NCI-H446 (cell line): Measurements from ENCODE around the gene POLDIP2.
"Not testable (repeated sequence)": the region's sequence is repeated elsewhere in the genome, so short reads cannot be mapped to it uniquely, and the experiment has no call there.

ENCODE experiments used
- DNase-seq, 2 experiments: peaks; one replicate each; lab custom pipeline; 2025; lab: John Stamatoyannopoulos, UW

Gene POLDIP2

DNA sequence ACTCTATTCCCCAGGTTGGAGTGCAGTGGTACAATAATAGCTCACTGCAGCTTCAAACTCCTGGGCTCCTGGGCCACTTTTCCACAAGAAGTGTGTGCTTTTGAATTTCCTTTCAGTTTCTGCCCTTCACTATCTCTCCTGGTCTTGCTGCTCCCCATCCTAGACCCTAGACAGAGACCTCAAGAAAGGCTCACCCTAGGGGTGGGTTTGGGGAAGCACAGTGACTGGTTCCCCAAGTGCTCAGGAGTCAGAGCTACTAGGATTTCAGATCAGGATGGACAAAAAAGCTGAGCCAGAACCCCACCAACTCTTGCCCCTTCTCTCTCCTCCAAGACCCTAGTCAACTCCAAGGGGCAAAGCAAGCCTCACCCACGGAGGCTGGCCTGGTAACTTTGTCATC is 9.3 kb upstream of the POLDIP2 start:
- DNase-seq, result no peak

DNA sequence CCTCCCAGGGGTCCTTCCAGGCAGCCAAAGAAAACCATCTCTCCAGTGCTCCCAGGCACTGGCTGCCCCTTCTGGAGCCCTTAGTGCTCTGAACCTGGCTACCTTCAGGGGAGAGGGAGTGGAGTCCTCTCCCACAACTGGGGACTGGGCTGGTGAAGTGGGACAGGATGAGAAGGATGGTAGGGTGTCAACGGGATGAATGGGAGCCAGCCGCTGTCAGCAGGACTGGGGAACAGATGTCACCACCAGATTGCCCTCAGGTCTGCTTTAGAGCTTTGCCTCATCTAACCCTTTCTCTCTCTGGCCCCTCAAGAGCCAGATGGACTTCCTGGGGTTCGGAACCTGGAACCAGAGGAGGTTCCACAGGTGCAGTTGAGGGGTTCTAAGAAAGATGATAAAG is 8.2 kb upstream of the POLDIP2 start:
- no peak for DNase-seq

DNA sequence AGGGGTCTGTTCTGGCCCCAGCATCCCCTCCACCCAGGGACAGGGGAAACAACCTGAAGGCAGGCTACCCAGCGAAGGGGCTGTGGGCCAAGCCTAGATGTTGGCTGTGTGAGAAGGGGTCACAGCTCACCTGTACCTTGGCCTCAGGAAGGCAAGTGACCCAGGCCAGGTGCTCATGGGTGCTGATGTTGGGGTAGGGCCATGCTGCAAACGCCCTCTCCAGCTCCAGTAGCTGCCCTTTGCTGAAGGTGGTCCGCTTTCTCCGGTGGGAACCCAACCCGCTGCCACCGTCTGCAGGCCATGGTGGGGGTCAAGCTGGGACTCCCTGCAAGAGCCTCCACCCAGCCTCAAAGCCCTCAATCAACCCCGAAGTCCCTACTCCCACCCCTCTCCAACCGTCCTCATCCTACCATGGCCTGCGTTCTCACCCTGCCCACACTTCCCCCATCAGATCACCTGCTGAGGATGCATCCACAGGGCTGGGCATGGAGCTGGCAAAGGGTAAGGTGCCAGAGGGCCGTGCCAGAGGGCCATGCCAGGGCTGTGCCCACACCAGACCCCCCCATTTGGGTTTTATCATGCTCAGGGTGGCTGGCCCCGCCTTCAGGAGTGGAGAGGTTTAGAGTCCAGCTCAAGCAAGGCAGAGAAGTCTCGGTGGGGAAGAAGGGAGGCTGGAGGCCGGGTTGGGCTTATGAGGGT is 7.5 kb upstream of the POLDIP2 start, which contains the start of gene SEBOX:
SEBOX (minus strand) TSS at position 535 of the 699 bp plus-strand sequence; CDS start at position 487, 48 bp downstream.
- DNase-seq, result no peak

DNA sequence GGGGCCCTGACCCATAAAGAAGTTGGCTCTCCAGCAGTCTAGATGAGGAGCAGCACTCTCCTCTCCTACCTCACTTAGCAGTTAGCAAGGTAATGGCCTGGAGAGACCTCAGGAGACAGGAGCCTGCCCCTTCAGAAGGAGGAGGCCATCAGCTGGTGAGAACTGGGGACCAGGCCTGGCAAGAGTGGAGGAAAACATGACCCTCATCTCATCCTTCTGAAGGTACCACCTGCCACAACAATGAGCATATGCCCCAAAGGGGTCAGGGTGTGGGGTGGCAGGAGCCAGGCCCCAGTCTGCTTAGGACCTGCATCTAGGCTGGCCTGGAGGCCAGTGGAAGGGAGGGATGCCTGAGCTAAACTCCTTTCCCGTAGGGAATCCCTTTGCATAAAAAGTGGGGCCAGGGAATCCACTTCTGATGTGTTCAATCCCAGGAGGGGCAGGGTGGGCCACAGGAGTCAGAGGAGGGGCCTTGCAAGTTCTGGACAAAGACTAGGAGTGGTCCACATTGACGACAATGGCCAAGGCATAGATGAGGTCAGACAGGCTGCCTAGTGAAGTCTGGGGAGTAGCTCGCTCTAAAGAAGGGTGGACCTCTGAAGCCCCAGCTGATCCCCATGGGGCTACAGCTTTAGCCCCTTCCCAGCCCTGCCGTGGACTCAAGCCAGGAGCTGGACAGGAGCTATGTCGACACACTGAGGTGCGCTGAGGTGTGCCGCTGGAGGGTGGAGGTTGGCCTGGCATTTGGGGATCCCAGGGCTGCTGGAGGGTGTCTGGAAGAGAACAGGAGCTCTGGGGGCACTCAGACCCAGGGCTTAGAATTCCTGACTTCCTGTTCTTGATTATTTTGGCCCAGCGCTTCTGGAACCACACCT is 6.7 kb upstream of the POLDIP2 start:
- no peak for DNase-seq

DNA sequence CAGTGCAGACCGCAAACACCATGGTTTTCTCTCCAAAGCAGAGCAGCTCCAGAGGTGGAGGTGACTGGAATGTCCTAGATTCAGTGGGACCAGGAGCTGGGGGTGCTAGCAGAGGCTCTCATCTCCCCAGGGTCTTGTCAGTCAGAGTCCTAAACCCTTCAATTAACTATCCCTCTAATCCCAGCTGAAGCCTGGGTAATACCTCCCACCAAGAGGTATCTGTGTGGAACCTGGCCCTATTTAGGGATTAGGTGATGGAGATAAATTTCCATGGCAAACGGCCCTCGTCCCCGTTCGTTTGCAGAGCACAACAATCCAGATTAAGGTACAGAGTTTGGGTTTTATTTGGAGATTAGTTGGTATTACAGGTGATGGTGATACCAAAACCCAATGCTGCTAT is 5.9 kb upstream of the POLDIP2 start:
- no peak for DNase-seq

DNA sequence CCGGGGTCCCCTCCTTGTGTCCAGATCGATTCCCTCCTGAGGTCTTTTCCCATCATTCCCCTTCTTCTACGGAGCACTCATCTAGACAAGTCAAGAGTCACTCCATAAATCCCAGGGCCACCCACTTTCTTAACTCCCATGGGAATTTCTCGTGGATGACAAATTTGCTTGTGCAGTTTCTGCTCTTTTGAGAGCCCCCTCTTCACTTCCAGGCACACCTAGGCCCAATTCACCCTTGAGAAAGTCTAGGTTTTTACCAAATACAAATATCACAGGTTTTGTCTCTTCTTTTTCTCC is 522 bp upstream of the POLDIP2 start:
- peak in 1 of 2 experiments; percentile 12 for DNase-seq

DNA sequence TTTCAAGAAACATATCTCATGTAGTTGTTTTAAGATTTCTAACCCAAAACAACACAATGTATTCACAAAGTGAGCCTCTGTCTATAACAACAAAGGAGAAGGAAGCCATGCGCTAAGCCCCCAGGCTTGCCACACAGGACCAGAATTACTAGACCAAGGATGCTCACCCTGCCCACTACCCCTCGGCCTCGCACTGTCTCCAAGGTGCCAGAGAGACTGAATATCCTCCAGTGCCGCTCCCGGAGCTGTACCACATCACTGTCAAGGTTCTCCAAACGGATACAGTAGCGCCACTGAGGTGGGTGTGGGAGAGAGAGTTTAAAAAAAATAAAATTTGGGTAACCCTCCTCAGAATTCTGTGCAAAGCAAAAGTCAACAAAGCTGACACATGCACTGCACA is 7.1 kb downstream of the POLDIP2 start:
- no peak for DNase-seq

DNA sequence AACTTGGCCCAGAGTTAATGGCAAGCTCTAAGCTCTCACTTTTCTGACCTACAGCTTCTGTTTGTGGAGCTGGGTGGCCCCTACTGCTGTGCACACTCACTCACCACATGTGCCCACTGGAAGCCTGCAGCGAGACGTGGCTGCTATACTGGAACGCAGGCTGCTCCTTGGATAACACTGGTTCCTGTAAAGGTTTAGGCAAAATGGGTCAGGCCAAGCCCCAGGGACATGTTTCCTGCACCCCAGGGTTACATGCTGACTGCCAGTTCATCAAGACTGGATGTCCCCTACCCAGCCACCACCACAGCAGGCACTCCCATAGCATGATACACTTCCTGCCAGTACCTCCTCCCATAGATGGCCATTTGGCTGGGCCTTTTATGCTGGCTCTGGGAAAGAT is 8.3 kb downstream of the POLDIP2 start:
- DNase-seq, result no peak

DNA sequence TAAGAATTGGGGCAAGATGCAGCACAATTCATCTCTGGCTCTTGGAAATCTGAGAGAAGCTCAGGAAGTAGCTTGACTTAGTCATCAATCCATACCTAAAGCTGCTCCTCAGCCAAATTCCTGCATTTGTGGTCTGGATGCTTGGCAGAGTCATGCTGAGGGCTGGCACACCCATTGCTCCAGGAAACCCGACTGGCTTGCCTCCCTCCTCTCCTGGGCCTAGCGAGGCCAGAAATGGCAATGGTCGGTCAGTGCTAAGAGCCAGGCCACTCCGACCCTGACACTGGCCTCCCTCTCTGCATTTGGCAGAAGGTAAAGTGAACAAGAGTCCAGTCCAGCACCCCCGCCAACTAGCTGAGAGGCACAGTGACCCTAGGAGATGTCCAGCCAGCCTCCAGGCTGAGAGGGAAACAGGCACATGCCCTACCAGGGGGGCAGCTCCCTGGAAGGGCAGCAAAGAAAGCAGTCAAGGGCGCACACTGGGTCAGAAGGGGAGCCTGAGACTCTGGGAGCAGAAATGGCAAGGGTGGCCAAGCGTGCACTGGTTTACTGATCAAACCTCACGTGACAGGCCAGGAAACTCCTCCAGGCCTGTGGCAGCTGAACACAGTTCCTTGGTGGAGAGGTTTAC is 10.0 kb downstream of the POLDIP2 start:
- DNase-seq, result no peak

DNA sequence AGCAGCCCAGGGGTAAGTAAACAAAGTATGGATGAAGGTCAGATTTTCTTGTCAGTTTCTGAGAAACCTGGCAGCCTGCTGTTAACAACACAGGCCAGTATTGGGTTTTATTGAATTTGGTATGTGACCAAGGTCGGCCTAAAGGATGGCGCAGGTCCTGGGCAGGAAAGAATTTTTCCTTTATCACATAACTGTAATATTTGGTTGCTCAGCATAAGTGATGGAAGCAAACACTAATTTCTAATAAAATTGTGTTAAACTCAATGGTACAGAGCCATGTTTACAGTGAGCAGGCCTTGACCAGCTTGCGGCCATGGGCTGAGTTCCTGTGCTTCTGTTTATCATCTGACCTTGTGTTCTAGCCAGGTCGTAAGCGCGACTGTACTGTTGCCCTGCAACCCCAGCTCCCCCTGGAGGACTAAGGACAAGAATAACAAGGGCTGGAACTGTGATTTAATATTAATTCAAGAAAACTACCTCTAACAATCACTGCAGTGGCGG is 10.5 kb downstream of the POLDIP2 start:
- DNase-seq, result no peak

DNA sequence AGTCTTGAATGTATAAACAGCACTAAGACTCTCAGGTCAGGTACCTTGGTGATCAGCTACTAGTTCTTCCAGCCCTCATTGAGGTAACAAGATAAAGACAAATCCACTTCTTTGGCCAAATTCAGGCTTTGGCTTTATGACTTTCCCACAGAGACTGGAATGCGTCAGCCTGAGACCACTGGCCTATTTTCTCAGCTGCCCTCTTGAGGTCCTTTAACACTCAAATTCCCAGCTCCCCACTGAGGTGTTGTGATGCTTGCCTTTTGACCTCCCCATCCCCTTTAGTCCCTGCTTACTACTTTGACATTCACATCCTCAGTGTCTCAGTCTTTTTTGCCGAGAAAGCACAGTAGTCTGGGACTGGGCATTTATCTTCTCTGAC is 11.1 kb downstream of the POLDIP2 start:
- no peak for DNase-seq

DNA sequence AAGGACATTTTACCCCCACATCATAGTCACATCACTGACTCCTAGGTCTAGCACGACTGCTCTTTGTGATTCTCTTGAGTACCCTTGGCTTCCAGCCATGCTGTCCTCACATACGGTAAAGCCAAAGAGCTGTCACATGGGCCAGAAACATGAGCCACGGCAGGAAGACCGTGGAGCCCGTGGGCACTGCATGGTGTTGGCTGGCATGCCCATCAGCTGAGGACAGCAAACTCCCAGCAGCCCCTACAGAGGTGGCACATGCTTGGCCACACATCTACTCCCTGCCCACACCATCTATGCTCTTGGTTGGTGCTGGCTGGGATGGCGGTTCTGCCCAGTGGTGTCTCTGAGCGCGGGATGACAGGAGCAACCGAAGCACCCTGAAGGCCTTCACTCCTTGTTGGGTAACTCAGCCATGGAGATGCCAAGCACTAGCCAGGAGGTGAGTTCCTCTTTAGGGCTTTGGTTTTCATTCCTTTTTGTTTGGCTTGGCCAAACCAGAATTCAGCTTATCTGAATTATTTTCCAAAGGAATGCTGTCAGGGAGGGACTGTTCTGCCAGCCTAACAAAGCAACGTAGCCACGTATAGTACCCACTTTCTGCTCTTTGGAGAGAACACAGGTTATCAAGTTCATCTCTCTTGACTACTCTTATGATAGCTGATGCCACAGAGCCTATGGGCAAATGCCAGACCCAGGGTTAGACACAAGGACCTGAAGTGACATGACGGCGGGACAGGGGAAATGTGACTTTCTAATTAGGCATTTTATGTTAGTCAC is 11.7 kb downstream of the POLDIP2 start:
- no peak for DNase-seq

DNA sequence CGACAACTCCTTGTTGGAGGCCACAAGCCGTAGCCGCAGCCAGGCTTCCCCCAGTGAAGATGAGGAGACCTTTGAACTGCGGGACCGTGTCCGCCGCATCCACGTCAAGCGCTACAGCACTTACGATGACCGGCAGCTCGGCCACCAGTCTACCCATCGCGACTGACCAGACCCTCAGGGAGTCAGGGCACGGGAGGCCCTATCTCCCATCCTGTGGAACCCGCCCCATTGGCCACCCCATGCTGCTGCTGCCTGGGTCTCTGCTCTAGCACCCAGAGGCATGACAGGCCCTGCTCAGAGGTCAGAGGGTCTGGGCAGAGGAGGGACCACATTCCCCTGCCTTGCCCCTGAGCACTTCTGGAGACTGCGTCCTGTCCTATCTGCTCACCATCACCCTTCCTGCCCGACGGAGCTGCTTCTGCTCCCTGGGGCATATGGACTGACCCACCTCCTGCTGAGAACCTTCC is 12.9 kb downstream of the POLDIP2 start:
- no peak for DNase-seq

DNA sequence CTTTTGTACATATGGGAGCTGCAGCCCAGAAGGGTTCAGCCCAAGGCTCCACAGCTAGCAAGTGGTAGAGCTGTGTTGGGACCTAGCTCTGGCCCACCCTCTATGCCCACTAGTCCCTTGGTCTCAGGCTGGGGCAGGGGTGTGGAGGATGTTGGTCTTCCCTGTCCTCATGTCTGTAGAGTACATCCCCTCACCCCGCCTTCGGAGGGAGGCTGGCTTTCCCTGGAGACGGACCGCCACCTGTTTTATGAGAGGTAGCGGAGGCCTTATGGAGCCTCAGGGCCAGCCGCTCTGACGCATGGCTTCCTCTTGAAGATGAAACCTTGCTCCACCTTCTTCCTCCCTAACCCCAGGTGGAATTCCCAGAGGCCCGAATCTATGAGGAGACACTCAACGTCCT is 13.3 kb downstream of the POLDIP2 start:
- no peak for DNase-seq

DNA sequence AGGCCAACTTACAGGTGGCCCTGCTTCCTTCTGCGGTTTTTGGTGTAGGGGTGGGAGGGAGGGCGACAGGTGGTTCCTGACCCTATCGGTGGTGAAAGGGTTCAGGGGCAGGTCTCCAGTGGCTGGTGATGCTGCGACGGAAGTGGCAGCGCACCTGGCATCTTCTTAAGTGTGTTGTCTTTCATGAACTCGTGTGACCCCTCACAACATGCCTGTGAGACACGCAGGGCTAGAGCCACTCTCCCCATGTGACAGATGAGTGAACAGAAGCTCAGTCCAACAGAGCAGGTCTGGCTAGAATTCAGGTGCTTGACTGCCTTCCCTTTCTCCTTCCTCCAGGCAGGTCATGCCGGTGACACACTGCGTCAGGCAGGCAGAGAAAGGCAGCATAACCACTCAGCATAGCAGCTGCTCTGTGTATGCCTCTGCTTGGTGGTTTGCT is 13.8 kb downstream of the POLDIP2 start:
- DNase-seq, result no peak

DNA sequence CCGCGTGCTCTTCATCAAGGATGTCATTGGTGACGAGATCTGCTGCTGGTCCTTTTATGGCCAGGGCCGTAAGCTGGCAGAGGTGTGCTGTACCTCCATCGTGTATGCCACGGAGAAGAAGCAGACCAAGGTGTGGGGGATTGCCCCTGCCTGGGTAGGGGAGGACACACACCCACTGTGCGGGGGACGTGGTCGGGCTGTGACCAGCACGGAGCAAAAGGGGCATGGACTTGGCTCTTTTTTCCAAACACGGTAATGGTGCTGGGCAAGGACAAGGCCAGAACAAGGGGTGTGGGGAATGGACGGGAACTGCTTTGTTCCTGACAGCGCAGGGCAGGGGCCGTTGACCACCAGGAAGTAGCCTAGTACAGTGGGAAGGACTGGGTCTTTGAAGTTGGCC is 15.0 kb downstream of the POLDIP2 start:
- no peak for DNase-seq

DNA sequence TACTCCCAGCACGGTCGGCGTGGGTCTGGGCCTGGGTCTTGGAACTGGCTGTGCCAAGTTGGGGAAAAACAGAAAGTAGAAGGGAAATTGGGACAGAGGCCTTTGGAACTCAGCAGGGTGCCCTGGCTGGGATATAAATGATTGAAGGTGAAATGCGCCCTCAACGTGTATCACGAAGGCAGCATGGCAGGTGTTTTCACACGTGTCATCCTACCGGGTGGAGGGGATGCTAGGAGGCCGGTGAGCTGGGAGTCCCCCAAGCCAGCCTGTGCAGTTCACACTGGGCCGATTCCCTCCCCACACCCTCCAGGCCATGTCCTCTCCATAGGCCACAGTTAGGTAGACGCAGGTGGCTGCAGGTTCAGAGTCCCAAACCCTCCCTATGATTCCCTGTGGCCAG is 15.8 kb downstream of the POLDIP2 start:
- DNase-seq, result no peak

DNA sequence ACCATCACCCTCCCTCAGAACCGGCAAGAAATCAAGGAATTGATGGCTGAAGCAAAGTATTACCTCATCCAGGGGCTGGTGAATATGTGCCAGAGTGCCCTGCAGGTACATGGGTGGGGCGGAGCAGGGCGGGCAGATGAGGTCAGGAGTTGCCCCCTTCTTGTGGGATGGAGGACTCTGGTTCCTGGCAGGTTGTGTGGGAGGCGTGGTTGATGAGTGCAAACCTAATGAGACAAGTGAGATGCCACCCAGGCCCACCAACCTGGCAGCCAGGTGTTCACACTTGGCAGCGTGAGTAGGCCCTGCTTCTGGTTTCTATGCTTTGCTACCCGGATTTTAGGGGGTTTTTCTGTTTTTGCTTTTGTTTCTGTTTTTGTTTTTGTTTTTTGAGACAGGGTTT is 17.0 kb downstream of the POLDIP2 start:
- no peak for DNase-seq

DNA sequence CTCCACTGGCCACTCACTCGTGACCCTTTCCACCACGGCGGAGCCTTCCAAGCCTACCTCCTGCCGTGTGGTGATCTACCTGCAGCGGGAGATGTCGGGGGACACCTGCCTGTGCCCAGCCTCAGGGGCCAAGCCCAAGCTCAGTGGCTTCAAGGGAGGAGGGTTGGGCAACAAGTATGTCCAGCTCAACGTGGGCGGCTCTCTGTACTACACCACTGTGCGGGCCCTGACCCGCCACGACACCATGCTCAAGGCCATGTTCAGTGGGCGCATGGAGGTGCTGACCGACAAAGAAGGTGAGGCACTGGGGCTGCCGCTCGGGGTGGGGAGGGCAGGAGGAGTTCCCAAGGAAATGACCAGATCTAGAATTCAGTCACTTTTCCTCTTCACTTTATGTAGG is 17.9 kb downstream of the POLDIP2 start:
- no peak for DNase-seq

DNA sequence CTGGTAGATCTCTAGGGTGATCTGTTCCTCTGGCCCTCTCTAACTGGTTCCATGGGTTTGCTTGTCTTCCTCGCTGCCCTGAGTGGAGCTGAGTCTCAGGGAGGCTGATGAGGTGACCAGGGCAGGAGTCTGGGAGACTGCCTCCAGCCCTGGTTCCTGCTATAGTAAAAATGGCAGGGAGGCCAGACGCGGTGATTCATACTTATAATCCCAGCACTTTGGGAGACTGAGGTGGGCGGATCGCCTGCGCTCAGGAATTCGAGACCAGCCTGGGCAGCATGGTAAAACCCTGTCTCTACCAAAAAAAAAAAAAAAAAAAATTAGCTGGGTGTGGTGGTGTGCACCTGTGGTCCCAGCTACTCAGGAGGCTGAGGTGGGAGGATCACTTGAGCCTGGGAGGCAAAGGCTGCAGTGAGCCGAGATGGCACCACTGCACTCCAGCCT is 18.5 kb downstream of the POLDIP2 start:
- not testable (repeated sequence) for DNase-seq

DNA sequence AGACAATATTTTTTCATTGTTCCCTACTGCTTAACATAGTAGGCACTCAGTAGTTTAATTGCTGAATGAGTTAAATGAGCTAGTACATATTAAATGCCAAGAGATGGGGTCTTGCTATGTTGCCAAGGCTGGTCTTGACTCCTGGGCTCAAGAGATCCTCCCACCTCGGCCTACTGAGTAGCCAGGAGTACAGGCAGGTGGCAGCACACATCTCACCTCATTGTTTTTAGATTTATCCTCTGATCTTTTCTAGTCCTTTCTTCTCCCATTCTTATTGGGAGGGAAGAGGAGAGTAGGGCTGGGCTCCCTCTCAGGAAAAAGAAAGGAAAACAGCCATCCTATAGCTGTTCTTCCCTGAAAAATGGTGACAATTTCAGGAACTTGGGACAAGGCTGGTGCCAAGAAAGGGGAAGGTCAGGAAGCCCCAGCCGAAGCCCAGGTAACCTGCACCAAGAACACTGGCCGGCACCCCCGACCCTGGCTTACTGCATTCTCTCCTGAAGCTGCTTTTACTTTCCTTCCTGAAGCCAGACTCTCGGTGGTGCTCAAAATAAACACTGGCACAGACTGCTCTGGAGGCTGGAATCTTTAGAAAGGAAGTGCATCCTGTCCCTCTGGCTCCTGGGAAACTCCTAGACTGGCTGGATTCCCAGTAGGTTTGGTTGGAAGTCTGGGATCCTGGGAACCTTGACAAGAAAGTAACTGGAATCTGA is 19.1 kb downstream of the POLDIP2 start:
- DNase-seq, result no peak
